Activated CD4-positive, alpha-beta T cell treated with anti-CD3 and anti-CD28 coated beads for 48 hours (primary cell): ENCODE data around the gene INPP4A.
A peak's percentile ranks its signal among the peaks of the same experiment; 100 is the strongest.
"Not testable (repeated sequence)": the region's sequence is repeated elsewhere in the genome, so short reads cannot be mapped to it uniquely, and the experiment has no call there.

Experiments
- DNase-seq: peaks from one replicate; pipeline ENCODE4 v3.0.0-alpha.2; 2020

INPP4A gene

GRCh38 chr2:98592565-98592964, 147.9 kb downstream of the INPP4A start:
- DNase-seq = no peak

GRCh38 chr2:98594665-98595064, 150.0 kb downstream of the INPP4A start:
- not testable (repeated sequence) for DNase-seq

GRCh38 chr2:98598781-98599428, 154.2 kb downstream of the INPP4A start:
- no peak for DNase-seq

- no peak for DNase-seq
Observed at GRCh38 chr2:98601532-98602132, 157.0 kb downstream of the INPP4A start.

GRCh38 chr2:98604547-98604946, 159.9 kb downstream of the INPP4A start:
- DNase-seq = peak; percentile 16

- no peak for DNase-seq
Observed at GRCh38 chr2:98605076-98605475, 160.4 kb downstream of the INPP4A start.

- no peak for DNase-seq
Observed at GRCh38 chr2:98606431-98606830, 161.8 kb downstream of the INPP4A start.

GRCh38 chr2:98607104-98607503, 162.4 kb downstream of the INPP4A start:
- DNase-seq = no peak

GRCh38 chr2:98607741-98608115, 163.1 kb downstream of the INPP4A start:
- DNase-seq = no peak

GRCh38 chr2:98608116-98608961, 163.7 kb downstream of the INPP4A start, which contains the start of the genes COA5 and UNC50:
TSS of gene COA5 (minus strand) at chr2:98608512. CDS start at chr2:98608405, 107 bp downstream.
TSS of gene UNC50 (plus strand) at chr2:98608589. CDS start at chr2:98609760, 1,171 bp downstream.
- peak; percentile 95 for DNase-seq

GRCh38 chr2:98608962-98609604, 164.4 kb downstream of the INPP4A start:
- no peak for DNase-seq

- no peak for DNase-seq
Observed at GRCh38 chr2:98614024-98614739, 169.5 kb downstream of the INPP4A start.

GRCh38 chr2:98615481-98615880, 170.8 kb downstream of the INPP4A start:
- no peak for DNase-seq

- no peak for DNase-seq
Observed at GRCh38 chr2:98617149-98617548, 172.5 kb downstream of the INPP4A start.

GRCh38 chr2:98623657-98624056, 179.0 kb downstream of the INPP4A start:
- DNase-seq = no peak

GRCh38 chr2:98632351-98632750, 187.7 kb downstream of the INPP4A start:
- no peak for DNase-seq

GRCh38 chr2:98634406-98635092, 189.9 kb downstream of the INPP4A start:
- peak; percentile 76 for DNase-seq

- DNase-seq = peak; percentile 61
Observed at GRCh38 chr2:98637401-98638147, 192.9 kb downstream of the INPP4A start.

- no peak for DNase-seq
Observed at GRCh38 chr2:98643496-98644100, 198.9 kb downstream of the INPP4A start.
